ENCODE data around the gene TMED7. TPM values are rescaled to one million over a fixed set of nuclear protein-coding genes. Genes with fewer than 3 reads are reported as not detected.

TMED7 gene
- total and polyA plus RNA-seq, 2 of the 4 experiments (the other 2 are of a cell fraction): 75.6 to 86.7 TPM

- no peak overlapping the region for H3K27ac ChIP-seq (ENCODE audit: insufficient read depth, low read length)
These were observed 31.4 kb downstream of the TMED7 start for GRCh38 chr5:115594128-115595047.

More at GRCh38 chr5:115594128-115595047, 31.4 kb downstream of the TMED7 start:
- H3K18ac ChIP-seq (ENCODE audit: low read depth, low read length): no peak overlapping the region
- H3K56ac ChIP-seq (ENCODE audit: extremely low read depth, insufficient read depth, low read length): no peak overlapping the region
- no peak overlapping the region for H4K91ac ChIP-seq (ENCODE audit: insufficient read depth, low read depth, low read length)
- H2BK15ac ChIP-seq (ENCODE audit: low read depth, low read length): no peak overlapping the region
- no peak overlapping the region for H2BK120ac ChIP-seq (ENCODE audit: low read depth, low read length)
- in situ Hi-C loops (cut with MboI; ENCODE audit: low sequenced_read_pairs) (no loop called here), intact Hi-C loops (cut with micrococcal nuclease) (no loop called here), dilution Hi-C loops (cut with HindIII; ENCODE audit: low sequenced_read_pairs, unreplicated experiment) (no loop called here)
- no peak overlapping the region for H4K8ac ChIP-seq (ENCODE audit: low read depth in 2 of 2, low read length in 2 of 2)
- peaks cover 3% of the 10 kb centered on the region; the same call in 1 of the 2 replicates for H3K9me1 ChIP-seq (ENCODE audit: insufficient read depth, low read length)
- H2AFZ ChIP-seq (replicated peaks; ENCODE audit: low read length, poor library complexity): no peak overlapping the region
- no TSS peak for BruUV-seq (replicated peaks)
- H2BK20ac ChIP-seq (ENCODE audit: low read depth, low read length): no peak overlapping the region
- H2BK5ac ChIP-seq (ENCODE audit: low read depth, low read length, poor library complexity, severe bottlenecking): no peak overlapping the region
- no CpG with 5 or more reads among the region's 2 CpGs for WGBS, 2 experiments (ENCODE audit: extremely low coverage in 2 of 2, insufficient read length in 1 of 2)
- H3K4me1 ChIP-seq (ENCODE audit: control insufficient read depth, insufficient read depth, low read length): peaks cover 4% of the 10 kb centered on the region; the same call in 1 of the 2 replicates
- H3K9ac ChIP-seq (ENCODE audit: low read depth, low read length): no peak overlapping the region
- H3K79me1 ChIP-seq (ENCODE audit: low read depth in 1 of 2, low read length in 2 of 2): peaks cover 25 to 48% of the 10 kb centered on the region in 2 experiments
- no peaks in the 10 kb centered on the region for H3K9me3 ChIP-seq (ENCODE audit: control insufficient read depth, insufficient read depth, low read length)
- ChIA-PET CTCF (interaction anchor here (1.0 kb wide), 1 partner anchor 285 kb away, joined by 9 read pairs; no protein-coding TSS in a partner anchor), POLR2A (ENCODE audit: unreplicated experiment) (no interaction called here)
- H3K4ac ChIP-seq (ENCODE audit: low read depth, low read length): no peak overlapping the region
- no peak overlapping the region for H2AK9ac ChIP-seq (replicated peaks; ENCODE audit: low read depth, low read length, poor library complexity)
- no peaks in the 10 kb centered on the region for H3K36me3 ChIP-seq (ENCODE audit: control insufficient read depth, insufficient read depth, low read length)
- no peak overlapping the region for H3K4me3 ChIP-seq (ENCODE audit: insufficient read depth, low read depth, low read length)
- H3K23ac ChIP-seq (ENCODE audit: low read depth, low read length): no peak overlapping the region
- H3K27me3 ChIP-seq (ENCODE audit: control insufficient read depth, insufficient read depth, low read length): no peaks in the 10 kb centered on the region
- H4K20me1 ChIP-seq (ENCODE audit: insufficient read depth, low read length): peaks cover 11% of the 10 kb centered on the region; the same call in 1 of the 2 replicates
- H4K5ac ChIP-seq (ENCODE audit: low read depth, low read length): no peak overlapping the region
- no peak overlapping the region for H2AK5ac ChIP-seq (ENCODE audit: low read depth, low read length)
- ATAC-seq (ENCODE audit: low read depth) (peak; percentile 27; the same call in 1 of the 2 replicates), DNase-seq (peak; percentile 45)
- H3K4me2 ChIP-seq (ENCODE audit: low read depth, low read length): no peak overlapping the region
- no peak overlapping the region for H3K14ac ChIP-seq (replicated peaks; ENCODE audit: low read depth, low read length)
- no peak for TF ChIP-seq RAD21 (IDR thresholded peaks at IDR 0.05; ENCODE audit: low read length)
- TF ChIP-seq MXI1 (IDR thresholded peaks at IDR 0.05; ENCODE audit: borderline replicate concordance, low read depth, low read length): no peak
- TF ChIP-seq MAFK (IDR thresholded peaks at IDR 0.05; ENCODE audit: low read depth, low read length): no peak
- no peak for TF ChIP-seq MAZ (IDR thresholded peaks at IDR 0.05; ENCODE audit: borderline replicate concordance, low read depth, low read length)
- no peak for TF ChIP-seq CTCF (conservative IDR thresholded peaks at IDR 0.05; ENCODE audit: low read depth, low read length)
- no peak for TF ChIP-seq POLR2A (IDR thresholded peaks at IDR 0.05; ENCODE audit: low read depth, low read length)
- TF ChIP-seq FOS (IDR thresholded peaks at IDR 0.05; ENCODE audit: low read depth, low read length): no peak
- no peak for TF ChIP-seq CEBPB (IDR thresholded peaks at IDR 0.05; ENCODE audit: low read depth, low read length)
- no peak for TF ChIP-seq USF2 (IDR thresholded peaks at IDR 0.05; ENCODE audit: low read depth, low read length)
- no peak for TF ChIP-seq BHLHE40 (IDR thresholded peaks at IDR 0.05; ENCODE audit: low read depth, low read length)
- TF ChIP-seq SMC3 (IDR thresholded peaks at IDR 0.05; ENCODE audit: low read depth, low read length): no peak
- no peak for TF ChIP-seq NFE2L2 (IDR thresholded peaks at IDR 0.05; ENCODE audit: low read depth, low read length)
- no peak for TF ChIP-seq RFX5 (IDR thresholded peaks at IDR 0.05; ENCODE audit: low read depth, low read length)
- no peak for TF ChIP-seq CHD1 (IDR thresholded peaks at IDR 0.05; ENCODE audit: low read depth, low read length)
